SU-DHL-6 (cell line): ENCODE data around the gene ABHD5.

ENCODE experiments used
- H2AFZ ChIP-seq: fragments of 200-600 bp; sonication (generic); 2 replicates; pipeline ENCODE4 v1.6.1; 2014; ENCODE audit warnings: low read depth, mild to moderate bottlenecking, moderate library complexity, mixed read lengths, antibody characterized with exemption, low read length; ENCODE audit not compliant: severe bottlenecking
- H3F3A ChIP-seq: fragments of 200-600 bp; shearing (Covaris generic); 2 replicates; pipeline ENCODE4 v1.6.0; 2016; ENCODE audit warnings: antibody characterized with exemption, mild to moderate bottlenecking; ENCODE audit not compliant: insufficient read depth
- H3K27ac ChIP-seq: fragments of 200-600 bp; sonication (generic); 2 replicates; pipeline ENCODE4 v1.5.1; 2016; ENCODE audit warnings: low read depth, mild to moderate bottlenecking, low read length, moderate library complexity, mixed read lengths
- H3K27me3 ChIP-seq: fragments of 200-600 bp; sonication (generic), shearing (Covaris generic); 2 replicates; pipeline ENCODE4 v1.6.0; 2014; ENCODE audit warnings: mild to moderate bottlenecking, low read length
- H3K36me3 ChIP-seq: fragments of 200-600 bp; sonication (generic); 2 replicates; pipeline ENCODE4 v1.6.1; 2014; ENCODE audit warnings: mild to moderate bottlenecking, low read length, mixed read lengths
- H3K4me2 ChIP-seq: fragments of 300-600, 200-600 bp; shearing (Covaris generic), sonication (generic); 2 replicates; pipeline ENCODE4 v1.6.0; 2014; ENCODE audit warnings: low read length, low read depth, mild to moderate bottlenecking; ENCODE audit not compliant: poor library complexity, severe bottlenecking
- H3K4me3 ChIP-seq: fragments of 200-600 bp; sonication (generic); 2 replicates; pipeline ENCODE4 v1.5.1; 2014; ENCODE audit warnings: antibody characterized with exemption, low read length, mild to moderate bottlenecking, mixed read lengths; ENCODE audit not compliant: insufficient read depth, poor library complexity, severe bottlenecking
- H3K79me2 ChIP-seq: fragments of 200-600 bp; sonication (generic); 2 replicates; pipeline ENCODE4 v1.6.1; 2014; ENCODE audit warnings: mild to moderate bottlenecking, low read length, moderate library complexity; ENCODE audit not compliant: insufficient read depth
- H3K9ac ChIP-seq: fragments of 200-600 bp; sonication (generic); 2 replicates; pipeline ENCODE4 v1.7.0; 2014; ENCODE audit warnings: mild to moderate bottlenecking, low read length
- H3K9me2 ChIP-seq: fragments of 200-600 bp; sonication (generic); replicated peaks from 2 replicates; pipeline ENCODE4 v1.6.1; 2014; ENCODE audit warnings: low read length; ENCODE audit not compliant: insufficient read depth
- H3K9me3 ChIP-seq: fragments of 200-600 bp; sonication (generic); 2 replicates; pipeline ENCODE4 v1.6.1; 2014; ENCODE audit warnings: low read length, mixed read lengths; ENCODE audit not compliant: insufficient read depth
- H4K20me1 ChIP-seq: fragments of 200-600 bp; sonication (generic); 2 replicates; pipeline ENCODE4 v1.6.1; 2014; ENCODE audit warnings: low read depth, mild to moderate bottlenecking, antibody characterized with exemption, low read length, moderate library complexity, mixed read lengths
- EZH2phosphoT487 ChIP-seq: fragments of 200-600 bp; sonication (generic), shearing (Covaris generic); conservative IDR thresholded peaks from 2 replicates; pipeline ENCODE4 v1.6.1; 2018; ENCODE audit warnings: mild to moderate bottlenecking, antibody characterized with exemption, low read length, moderate library complexity, mixed read lengths
- TF ChIP-seq, protein P1 (sequence below): fragments of 200-600 bp; sonication (generic); IDR thresholded peaks from one replicate; pipeline ENCODE4 v1.5.1; 2017; ENCODE audit warnings: antibody characterized with exemption, mild to moderate bottlenecking, low read length, moderate library complexity; ENCODE audit not compliant: insufficient read depth, poor library complexity, severe bottlenecking

Gene ABHD5

DNA sequence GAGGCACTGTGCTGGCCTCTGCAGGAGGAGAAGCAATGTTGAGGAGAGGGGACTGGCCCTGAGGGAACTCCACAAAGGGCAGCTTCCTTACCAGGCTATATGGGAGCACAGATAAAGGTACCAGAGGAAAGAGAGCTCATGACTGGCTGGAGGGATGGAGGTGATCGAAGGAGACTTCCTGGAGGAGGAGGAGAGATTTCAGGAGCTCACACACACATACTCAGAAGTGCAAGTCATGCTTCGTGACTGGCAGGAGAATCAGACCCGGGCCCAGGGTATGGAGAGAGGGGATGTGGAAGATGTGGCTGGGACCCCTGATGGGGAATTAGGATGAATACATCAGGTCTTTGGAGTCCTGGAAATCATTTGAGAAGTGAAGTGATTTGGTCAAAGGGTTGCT lies 85.4 kb downstream of the ABHD5 start:
- no peaks in the 10 kb centered on the region for H3F3A ChIP-seq
- TF ChIP-seq EZH2phosphoT487 = no peak
- TF ChIP-seq, protein P1, sequence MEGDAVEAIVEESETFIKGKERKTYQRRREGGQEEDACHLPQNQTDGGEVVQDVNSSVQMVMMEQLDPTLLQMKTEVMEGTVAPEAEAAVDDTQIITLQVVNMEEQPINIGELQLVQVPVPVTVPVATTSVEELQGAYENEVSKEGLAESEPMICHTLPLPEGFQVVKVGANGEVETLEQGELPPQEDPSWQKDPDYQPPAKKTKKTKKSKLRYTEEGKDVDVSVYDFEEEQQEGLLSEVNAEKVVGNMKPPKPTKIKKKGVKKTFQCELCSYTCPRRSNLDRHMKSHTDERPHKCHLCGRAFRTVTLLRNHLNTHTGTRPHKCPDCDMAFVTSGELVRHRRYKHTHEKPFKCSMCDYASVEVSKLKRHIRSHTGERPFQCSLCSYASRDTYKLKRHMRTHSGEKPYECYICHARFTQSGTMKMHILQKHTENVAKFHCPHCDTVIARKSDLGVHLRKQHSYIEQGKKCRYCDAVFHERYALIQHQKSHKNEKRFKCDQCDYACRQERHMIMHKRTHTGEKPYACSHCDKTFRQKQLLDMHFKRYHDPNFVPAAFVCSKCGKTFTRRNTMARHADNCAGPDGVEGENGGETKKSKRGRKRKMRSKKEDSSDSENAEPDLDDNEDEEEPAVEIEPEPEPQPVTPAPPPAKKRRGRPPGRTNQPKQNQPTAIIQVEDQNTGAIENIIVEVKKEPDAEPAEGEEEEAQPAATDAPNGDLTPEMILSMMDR = no peak
- no peak overlapping the region for H3K9ac ChIP-seq
- no peak overlapping the region for H3K27ac ChIP-seq
- H3K9me2 ChIP-seq = no peaks in the 10 kb centered on the region
- H3K9me3 ChIP-seq = no peaks in the 10 kb centered on the region
- H3K36me3 ChIP-seq = no peaks in the 10 kb centered on the region
- H3K79me2 ChIP-seq = no peaks in the 10 kb centered on the region
- no peak overlapping the region for H3K4me2 ChIP-seq
- no peak overlapping the region for H3K4me3 ChIP-seq
- H2AFZ ChIP-seq = no peak overlapping the region
- H3K27me3 ChIP-seq = no peaks in the 10 kb centered on the region
- H4K20me1 ChIP-seq = no peaks in the 10 kb centered on the region

DNA sequence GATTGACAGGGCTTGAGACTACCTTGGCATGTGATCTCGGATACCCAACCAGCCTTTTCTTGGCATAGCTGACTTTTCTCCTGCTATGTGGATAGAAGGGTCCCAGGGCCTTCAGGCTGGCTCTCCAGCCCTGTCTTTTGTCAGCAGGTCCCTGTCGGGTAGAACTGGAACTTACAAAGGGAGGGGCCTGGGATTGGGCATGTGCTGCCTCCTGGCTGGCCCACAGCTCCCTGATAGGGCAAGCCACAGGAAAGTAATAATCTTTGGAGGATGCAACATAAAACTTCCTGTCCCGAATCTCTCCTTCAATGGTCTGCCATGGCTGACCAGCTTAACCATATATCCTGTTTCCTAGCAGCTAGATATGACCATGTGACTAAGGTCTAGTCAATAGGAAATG lies 89.1 kb downstream of the ABHD5 start:
- TF ChIP-seq, protein P1 = no peak
- TF ChIP-seq EZH2phosphoT487 = no peak
- Histone ChIP-seq H3K27me3 (no peaks in the 10 kb centered on the region), H3K9ac (no peak overlapping the region), H3F3A (no peaks in the 10 kb centered on the region), H3K4me2 (no peak overlapping the region), H2AFZ (no peak overlapping the region), H3K79me2 (no peaks in the 10 kb centered on the region), H3K9me3 (no peaks in the 10 kb centered on the region), H3K9me2 (no peaks in the 10 kb centered on the region), H3K36me3 (no peaks in the 10 kb centered on the region), H3K4me3 (no peak overlapping the region), H3K27ac (no peak overlapping the region), H4K20me1 (no peaks in the 10 kb centered on the region)

DNA sequence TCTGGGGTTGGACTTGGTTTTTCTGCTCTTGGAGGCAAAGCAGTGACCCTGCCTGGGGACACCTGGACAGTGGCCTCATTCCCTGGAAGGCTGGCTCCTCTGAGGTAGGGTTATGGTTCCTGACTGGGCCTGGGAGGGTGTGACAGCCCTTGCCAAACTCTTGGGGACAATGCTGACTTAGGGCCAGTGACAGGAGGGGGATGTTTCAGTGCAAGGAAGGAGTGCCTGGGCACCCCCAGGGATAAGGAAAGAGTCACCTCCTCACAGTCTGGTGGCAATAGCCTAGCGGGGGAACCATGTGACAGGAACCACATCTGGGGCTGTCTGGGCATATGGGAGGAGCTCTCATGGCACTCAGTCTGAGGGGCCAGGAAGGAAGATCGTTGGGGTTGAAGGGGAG lies 91.8 kb downstream of the ABHD5 start:
- no peak overlapping the region for H2AFZ ChIP-seq
- H3K36me3 ChIP-seq = no peaks in the 10 kb centered on the region
- no peaks in the 10 kb centered on the region for H4K20me1 ChIP-seq
- no peaks in the 10 kb centered on the region for H3K27me3 ChIP-seq
- no peak for TF ChIP-seq EZH2phosphoT487
- TF ChIP-seq, protein P1 = no peak
- no peaks in the 10 kb centered on the region for H3K9me3 ChIP-seq
- H3K9ac ChIP-seq = no peak overlapping the region
- H3K79me2 ChIP-seq = no peaks in the 10 kb centered on the region
- H3K27ac ChIP-seq = no peak overlapping the region
- no peaks in the 10 kb centered on the region for H3K9me2 ChIP-seq
- H3K4me3 ChIP-seq = no peak overlapping the region
- no peaks in the 10 kb centered on the region for H3F3A ChIP-seq
- H3K4me2 ChIP-seq = no peak overlapping the region
